Activated CD8-positive, alpha-beta memory T cell treated with anti-CD3 and anti-CD28 coated beads, Interleukin-2, amount 50 U/mL, for 24 hours (primary cell): ENCODE results near the gene RC3H2.
"Not testable (repeated sequence)": the region's sequence is repeated elsewhere in the genome, so short reads cannot be mapped to it uniquely, and the experiment has no call there.

Source experiments
- DNase-seq: peaks from one replicate; pipeline ENCODE4 v3.0.0-alpha.2; 2020; ENCODE audit errors: extremely low read depth

The RC3H2 gene

DNA sequence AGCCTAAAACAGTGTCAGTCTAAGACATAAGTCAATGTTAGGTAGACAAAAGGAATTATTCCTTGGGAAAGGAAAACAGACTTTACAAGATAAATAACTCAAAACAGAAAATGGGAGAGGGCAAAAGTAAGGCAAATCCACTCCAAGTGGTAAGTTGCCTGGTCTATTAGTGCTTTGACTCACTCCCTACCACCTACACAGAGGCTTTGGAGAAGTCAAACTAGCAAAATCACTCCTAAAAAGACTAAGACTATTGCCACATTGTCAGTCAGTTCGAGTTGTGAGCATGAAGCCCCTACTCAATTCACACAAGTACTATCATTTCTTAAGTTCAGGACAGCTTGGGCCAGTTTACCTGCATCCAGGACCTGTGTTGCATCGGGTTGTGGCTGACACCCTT, 13.2 kb upstream of the RC3H2 start:
- DNase-seq = no peak

DNA sequence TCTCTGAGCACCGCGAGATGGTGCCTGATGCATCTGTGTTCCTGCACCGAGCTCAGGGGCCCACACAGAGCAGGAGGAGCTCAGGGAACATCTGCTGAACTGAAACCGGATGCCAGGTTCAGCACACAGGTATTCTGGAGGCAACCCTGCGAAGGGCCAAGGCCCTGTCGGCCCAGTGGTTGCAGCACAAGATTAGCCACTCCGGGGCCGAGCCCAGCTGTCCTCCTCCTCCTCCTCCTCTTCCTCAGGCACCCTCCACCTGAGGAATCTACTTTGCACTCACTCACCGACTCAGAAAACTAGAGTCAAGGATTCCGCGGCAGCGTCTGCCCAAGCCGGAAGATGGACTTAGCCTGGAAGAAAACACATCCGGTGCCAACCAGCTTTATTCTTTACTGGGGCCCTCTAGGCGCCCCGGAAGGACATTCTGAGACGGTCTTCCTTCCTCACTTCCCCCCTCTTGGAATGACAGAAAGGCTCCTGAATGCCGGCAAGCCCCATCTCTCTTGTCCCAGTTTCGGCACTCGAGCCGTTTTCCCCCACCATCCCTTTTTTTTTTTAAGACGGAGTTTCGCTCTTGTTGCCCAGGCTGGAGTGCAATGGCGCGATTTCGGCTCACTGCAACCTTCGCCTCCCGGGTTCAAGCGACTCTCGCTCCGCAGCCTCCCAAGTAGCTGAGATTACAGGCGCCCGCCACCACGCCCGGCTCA, 8.0 kb upstream of the RC3H2 start, which contains the start of gene ZBTB6:
Gene ZBTB6, minus strand, starts transcription at position 360 of the 710 bp plus-strand sequence. CDS start 1,251 bp downstream, outside the sequence.
- peak; percentile 32 for DNase-seq

DNA sequence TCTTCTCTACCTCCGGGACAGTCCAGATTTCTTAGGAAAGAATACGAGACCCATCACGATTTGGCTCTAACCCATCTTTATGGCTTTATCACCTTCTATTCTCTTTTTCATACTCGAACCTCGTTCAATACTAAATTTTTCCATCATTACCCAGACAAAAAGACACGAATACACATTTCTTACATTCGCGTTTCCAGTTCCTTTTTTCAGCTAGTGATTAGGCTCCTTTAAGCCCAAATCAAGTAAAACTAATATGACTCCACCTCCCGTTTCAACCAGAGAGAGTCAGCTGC, 7.5 kb upstream of the RC3H2 start:
- DNase-seq = no peak

DNA sequence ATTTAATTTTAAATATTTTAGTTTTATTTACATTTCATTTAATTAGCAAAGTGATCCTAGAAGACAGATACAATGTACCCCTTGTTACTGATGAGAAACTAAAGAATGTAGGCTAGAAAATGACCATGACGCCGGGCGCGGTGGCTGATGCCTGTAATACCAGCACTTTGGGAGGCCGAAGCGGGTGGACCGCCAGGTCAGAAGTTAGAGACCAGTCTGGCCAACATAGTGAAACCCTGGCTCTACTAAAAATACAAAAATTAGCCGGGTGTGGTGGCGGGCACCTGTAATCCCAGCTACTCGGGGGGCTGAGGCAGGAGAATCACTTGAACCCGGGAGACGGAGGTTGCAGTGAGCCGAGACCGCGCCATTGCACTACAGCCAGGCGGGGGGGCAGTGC, 963 bp upstream of the RC3H2 start:
- DNase-seq = not testable (repeated sequence)

DNA sequence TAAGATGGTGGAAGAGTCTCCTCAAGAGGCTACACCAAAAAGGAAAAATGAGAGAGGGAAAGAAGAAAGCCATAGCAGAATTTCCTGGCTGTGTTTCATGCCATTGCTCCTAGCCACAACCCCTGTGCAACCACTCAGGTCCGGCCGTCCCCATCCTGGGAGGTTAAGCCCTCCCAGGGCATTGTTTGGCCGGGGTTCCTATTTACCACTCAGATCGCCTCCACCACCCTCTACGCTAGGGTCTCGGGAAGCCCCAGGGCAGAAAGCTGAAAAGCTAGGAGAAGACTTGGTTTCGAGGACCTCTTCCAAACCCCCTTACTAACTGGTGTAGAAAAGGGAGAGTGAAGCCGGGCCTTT, 715 bp downstream of the RC3H2 start:
- no peak for DNase-seq

DNA sequence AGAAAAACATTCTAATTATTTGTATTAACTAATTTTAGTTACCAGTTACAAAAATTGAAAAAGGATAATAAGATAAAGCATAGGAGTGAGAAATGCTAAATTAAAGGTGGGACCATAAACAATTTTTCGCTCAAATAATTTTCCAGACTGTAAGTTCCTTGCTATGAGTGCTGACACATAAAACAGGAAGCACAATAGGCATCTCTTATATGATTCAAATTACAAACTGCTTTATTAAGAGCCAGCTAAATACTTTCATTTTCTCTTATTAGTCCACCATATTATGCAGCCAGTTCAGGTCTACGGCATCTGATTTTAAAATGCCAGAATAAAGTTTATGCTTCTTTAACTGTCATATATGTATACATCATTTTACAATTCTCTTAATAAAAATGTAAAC, 4.4 kb downstream of the RC3H2 start:
- no peak for DNase-seq

DNA sequence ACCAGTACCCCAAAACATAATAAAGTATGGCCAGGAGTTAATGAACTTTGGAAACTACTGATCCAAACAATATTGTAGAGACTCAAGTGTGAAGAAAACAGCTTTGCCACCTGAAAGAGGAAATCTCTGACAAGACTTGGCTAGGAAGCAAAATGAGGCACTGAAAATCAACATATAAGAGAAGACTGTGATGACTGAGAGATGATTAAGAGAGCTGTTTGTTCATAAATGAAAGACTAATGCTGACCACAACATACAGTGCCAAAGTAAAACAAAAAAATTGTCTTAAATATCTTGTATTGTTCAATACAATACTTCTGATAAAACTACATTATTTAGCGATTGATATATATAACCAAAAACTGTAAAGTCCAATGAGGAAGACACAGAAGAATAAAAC, 7.2 kb downstream of the RC3H2 start:
- DNase-seq = no peak

DNA sequence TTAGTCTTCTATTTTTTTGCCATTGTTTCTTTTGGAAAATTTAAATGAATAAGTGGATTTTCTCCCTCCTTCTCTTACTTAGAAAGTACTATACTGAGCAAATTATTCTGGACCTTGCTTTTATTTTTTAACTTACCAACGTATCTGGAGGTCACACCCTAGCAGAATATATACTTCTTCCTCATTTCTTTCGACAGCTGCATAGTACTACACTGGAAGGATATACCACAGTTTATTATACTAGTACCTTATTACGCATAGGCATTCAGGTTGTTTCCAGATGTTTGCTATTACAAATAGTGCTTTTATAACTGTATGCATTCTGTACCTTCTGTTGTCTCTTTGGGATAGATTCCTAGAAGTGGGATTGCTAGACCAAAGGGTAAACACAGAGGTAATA, 16.7 kb downstream of the RC3H2 start:
- no peak for DNase-seq

DNA sequence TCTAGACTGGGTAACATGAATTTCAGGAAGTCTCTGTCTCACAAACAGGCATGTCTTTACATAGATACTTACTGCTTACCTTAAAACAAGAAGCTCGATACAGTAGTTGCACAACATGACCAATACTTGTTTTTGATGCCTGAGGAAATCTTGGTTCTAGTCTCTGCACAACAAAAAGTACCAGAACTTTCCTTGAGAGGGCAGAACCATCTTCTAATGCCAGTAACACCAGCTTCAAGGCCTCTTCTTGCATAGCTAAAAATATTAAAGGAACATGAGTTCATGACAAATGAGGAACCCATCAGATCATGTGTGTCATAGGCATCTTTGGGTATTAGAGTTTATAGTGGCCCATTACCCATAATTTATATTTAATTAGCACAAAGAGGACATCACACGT, 22.0 kb downstream of the RC3H2 start:
- no peak for DNase-seq

DNA sequence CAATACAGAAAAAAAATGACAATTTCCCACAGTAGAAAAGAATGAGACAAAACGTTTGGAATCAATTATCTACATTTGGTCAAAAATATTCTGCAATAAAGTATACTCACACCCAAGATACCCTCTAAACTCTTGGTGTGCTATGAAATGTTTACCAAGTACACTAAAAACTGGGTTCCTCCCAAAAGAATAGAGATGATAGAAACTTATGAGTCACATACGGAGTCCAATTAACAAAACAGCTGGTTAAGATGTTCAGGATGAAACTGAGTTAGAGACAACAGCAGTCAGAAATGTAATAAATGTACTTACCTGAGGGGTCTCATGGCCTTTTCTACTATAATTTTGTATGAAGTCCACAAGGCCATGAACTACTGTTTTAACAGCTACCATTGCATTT, 25.7 kb downstream of the RC3H2 start:
- DNase-seq = no peak

DNA sequence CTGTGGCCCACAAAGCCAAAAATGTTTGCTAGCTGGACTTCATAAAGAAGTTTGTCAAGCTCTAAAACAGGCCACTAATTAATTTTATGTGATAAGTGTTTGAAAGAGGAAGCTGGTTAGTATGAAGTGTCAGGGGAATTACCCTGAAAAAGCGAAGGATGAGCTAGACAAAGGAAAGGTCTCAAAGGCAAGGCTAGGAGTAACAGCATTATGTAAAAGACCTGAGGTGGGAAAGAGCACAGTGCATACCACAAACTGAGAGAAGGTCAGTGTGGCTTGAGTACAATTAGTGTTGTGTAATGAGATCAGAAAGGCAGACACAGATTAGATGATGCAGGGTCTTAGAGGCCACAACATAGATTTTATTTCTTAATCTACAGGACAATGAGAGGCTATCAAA, 29.6 kb downstream of the RC3H2 start:
- no peak for DNase-seq

DNA sequence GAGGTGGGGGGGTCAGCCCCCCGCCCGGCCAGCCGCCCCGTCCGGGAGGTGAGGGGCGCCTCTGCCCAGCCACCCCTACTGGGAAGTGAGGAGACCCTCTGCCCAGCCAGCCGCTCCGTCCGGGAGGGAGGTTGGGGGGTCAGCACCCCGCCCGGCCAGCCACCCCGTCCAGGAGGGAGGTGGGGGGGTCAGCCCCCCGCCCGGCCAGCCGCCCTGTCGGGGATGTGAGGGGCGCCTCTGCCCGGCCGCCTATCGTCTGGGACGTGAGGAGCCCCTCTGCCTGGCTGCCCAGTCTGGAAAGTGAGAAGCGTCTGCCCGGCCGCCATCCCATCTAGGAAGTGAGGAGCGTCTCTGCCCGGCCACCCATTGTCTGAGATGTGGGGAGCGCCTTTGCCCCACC, 37.9 kb downstream of the RC3H2 start:
- DNase-seq = not testable (repeated sequence)

DNA sequence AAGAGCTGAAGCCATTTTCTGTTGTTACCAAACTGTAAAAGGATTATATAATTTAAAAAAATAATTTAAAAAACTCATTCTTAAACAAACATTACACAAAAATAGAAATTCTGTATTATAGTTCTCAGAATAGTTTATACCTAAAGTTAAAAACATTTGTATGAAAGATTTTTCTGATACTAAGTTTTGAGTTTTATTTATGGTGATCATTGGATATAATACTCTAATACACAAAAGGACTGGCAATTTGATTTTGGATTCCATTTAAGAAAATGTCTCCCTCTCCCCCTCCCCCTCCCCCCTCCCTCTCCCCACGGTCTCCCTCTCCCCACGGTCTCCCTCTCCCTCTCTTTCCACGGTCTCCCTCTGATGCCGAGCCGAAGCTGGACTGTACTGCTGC, 39.1 kb downstream of the RC3H2 start:
- DNase-seq = no peak

DNA sequence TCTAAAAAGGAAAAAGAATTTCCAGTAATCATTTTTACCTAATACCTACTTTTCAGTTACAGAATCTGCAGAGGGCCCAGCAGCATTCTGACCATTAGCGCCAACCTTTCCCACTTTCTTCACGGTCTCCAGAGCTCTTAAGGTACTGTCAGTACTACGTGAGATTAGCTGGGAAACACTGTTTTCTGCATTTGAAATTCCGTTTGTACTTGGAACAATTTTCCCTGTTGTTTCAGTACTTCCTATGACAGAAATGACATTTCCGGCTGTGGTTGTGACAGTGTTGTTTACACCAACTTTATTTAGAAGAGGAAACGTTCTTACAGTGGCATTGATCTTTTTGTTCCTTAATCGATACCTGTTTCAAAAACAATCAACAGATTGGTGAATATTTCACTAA, 39.9 kb downstream of the RC3H2 start:
- no peak for DNase-seq

DNA sequence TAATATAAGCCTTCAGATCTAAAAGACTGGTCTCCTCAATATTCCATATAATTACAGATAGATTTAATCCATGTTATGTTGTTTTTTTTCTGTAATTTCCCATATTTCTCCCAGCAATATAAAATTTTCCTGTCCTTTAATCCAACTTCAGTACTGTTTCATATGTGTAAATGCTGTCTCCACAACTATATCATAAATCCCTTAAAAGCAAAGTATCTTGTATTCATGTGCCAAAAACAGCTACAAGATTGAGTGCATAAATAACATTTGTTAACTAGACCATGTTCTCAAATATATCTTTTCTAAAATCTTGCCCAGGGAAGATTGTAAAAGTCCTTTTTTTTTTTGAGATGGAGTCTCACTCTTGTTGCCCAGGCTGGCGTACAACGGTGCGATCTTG, 41.8 kb downstream of the RC3H2 start:
- DNase-seq = no peak

DNA sequence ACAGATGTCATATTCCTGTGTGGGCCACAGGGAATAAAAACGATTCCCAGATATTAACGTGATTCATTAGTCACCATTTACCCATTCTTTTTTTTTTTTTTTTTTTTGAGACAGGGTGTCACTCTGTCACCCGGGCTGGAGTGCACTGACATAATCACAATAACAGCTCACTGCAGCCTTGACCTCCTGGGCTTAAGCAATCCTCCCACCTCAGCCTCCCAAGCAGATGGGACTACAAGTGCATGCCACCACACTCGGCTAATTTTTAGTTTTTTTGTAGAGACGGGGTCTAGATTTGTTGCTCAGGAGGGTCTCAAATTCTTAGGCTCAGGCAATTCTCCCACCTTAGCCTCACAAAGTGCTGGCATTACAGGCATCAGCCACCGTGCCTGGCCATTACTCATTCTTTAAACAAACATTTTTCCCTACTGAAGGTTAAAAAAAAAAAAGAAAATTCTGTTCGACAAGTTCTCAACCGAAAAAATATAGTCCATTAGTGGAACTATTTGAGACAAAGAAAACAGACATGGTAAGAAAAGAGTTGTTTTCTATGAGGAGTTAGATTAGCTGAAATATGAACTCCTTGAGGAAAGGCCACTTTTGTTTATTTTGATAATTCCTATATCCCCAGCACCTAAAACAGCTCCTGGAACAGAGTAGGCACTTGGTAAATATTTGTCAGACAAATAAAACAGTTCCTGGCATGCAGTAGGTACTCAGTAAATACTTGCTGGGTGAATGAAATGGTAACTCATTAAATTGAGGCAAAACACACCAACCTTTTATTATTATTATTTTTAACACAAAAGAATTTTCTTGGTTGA, 44.6 kb downstream of the RC3H2 start:
- DNase-seq = no peak

DNA sequence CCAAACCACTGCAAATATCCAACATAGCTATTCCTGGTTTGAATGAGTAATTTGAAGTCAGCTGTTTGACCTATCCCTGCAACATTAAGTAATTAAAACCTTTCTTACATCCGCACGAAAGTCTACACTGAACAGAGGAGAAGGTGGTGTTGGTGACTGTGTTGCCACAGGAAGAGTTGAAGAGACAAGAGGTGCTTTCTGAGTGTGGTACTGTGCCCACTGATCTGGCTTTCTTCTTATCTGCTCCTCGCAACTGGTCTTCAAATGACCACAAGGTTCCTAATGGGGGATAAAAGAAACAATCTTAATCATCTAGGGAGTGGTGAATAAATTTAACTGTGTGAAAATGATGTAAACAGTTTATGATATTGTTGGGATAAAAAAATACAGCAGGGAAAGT, 47.3 kb downstream of the RC3H2 start:
- no peak for DNase-seq

DNA sequence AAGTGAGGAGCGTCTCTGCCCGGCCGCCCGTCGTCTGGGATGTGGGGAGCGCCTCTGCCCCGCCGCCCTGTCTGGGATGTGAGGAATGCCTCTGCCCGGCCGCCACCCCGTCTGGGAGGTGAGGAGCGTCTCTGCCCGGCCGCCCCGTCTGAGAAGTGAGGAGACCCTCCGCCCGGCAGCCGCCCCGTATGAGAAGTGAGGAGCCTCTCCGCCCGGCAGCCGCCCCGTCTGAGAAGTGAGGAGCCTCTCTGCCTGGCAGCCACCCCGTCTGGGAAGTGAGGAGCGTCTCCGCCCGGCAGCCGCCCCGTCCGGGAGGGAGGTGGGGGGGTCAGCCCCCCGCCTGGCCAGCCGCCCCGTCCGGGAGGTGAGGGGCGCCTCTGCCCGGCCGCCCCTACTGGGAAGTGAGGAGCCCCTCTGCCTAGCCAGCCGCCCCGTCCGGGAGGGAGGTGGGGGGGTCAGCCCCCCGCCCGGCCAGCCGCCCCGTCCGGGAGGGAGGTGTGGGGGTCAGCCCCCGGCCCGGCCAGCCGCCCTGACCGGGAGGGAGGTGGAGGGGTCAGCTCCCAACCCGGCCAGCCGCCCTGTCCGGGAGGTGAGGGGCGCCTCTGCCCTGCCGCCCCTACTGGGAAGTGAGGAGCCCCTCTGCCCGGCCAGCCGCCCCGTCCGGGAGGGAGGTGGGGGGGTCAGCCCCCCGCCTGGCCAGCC, 52.9 kb downstream of the RC3H2 start:
- not testable (repeated sequence) for DNase-seq

DNA sequence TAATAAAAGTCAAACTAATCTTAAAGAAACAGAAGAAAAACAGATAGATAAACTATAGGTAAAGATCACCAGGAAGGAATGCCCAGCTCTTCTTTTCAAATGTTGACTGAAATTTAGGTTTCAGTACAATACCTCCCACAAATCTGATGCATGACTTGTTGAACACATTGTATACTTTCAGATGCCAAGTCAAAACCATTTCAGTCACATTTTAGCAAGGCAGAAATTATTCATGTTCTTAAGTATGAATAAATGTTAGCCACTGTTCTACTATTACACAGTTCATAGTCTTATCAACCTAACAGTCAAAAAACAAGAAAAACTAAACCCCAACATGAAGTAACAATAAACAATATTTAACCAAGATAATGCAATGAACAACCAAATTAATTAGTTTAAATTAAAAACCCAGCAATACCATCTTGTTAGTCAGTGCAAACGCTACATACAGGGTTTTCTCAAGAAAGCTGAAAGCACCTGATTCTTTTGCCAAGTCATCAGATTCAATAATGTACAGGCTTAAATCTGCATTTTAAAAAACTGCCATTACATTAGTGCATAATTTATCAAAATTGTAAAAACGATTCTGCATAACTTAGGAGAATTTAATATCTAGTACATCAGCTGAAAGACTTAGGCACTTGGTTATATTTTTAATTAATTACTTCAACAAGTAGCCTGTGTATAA, 56.8 kb downstream of the RC3H2 start:
- DNase-seq = no peak

DNA sequence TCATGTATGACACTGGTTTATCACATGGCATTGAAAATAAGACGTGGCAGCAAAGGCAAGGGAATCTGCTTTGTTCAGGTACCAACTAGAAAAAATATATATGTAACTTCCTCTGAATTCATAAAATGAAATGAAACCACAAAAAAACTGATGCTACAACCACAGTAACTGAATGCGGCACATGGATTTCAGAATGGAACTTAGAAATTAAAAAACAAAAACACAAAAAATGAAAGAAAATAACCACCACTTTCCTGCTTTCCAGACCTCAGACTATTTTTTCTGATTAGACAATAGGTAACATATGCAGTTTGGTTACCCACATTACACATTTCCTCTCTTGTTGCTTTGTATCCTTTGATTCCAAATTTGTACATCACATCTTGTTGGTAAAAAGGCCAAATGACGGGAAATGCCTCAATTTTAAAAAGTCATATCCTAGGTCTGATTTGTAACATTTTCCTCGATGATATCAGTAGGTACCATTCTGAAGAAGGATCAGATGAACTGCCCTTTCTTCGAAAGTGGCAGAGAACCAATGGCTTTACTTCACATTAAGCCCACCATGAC, 58.7 kb downstream of the RC3H2 start:
- DNase-seq = no peak

DNA sequence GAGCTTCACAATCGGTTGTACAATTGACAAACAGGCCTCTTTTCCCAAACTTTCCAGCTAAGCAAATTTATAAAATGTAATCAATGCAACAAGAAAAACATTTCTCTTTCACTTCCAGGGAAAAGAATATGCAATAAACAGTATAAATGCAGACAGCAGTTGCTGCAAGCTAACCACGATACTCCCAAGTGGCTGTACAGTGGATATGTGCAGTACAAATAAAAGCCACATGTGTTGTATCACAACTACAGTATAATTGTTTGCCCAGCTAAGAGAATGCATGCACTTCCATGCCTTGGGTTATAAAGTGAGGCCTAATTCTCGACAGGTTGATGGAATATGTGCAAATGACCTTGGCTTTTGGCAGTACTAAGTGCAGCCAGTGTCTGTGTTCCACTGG, 60.0 kb downstream of the RC3H2 start:
- no peak for DNase-seq

DNA sequence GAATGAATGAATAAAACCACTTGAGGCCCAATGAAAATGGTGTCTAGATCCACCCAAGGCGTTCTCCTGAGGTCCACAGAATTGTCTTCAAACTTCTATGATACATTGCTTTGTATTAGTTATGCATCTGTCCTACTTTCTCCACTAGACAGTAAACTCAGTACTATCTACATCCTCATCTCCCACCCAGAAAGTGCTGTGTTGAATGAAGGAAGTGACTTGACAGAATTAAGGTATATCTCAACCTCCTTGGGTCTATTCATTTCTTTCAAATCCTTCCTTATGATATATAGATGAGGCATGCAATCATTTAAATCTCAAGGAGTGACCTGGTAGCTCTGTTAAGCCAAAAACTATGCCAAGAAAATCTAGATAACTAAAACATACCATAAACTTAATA, 61.0 kb downstream of the RC3H2 start:
- no peak for DNase-seq
